ELF-1 (cell line): ENCODE results near the gene CLEC2A.
"Not testable (repeated sequence)": the region's sequence is repeated elsewhere in the genome, so short reads cannot be mapped to it uniquely, and the experiment has no call there.

Source experiments
- DNase-seq: peaks from one replicate; pipeline ENCODE4 v3.0.0-alpha.2; 2016; ENCODE audit warnings: low read depth, low spot score

CLEC2A gene

GRCh38 chr12:9932270-9932669, at the start of gene CLEC2A:
Gene CLEC2A, minus strand, starts transcription at chr12:9932370. Its CDS starts 41 bp downstream, at chr12:9932329.
- no peak for DNase-seq

GRCh38 chr12:9980126-9980525, 48.0 kb upstream of the CLEC2A start:
- no peak for DNase-seq

GRCh38 chr12:9977916-9978315, 45.7 kb upstream of the CLEC2A start:
- DNase-seq, result no peak

- not testable (repeated sequence) for DNase-seq
Measured at GRCh38 chr12:9976626-9977025, 44.5 kb upstream of the CLEC2A start.

GRCh38 chr12:9975614-9976013, 43.4 kb upstream of the CLEC2A start:
- no peak for DNase-seq

GRCh38 chr12:9974731-9975130, 42.6 kb upstream of the CLEC2A start:
- DNase-seq, result not testable (repeated sequence)

GRCh38 chr12:9973949-9974348, 41.8 kb upstream of the CLEC2A start:
- no peak for DNase-seq

GRCh38 chr12:9971181-9971580, 39.0 kb upstream of the CLEC2A start, which contains the start of gene CLEC12A:
Gene CLEC12A, plus strand, starts transcription at chr12:9971409. Its CDS starts 188 bp downstream, at chr12:9971597.
- no peak for DNase-seq

GRCh38 chr12:9969673-9970072, 37.5 kb upstream of the CLEC2A start:
- DNase-seq, result no peak

- DNase-seq, result no peak
Measured at GRCh38 chr12:9961901-9962300, 29.7 kb upstream of the CLEC2A start.

- DNase-seq, result no peak
Measured at GRCh38 chr12:9961106-9961505, 28.9 kb upstream of the CLEC2A start.

- no peak for DNase-seq
Measured at GRCh38 chr12:9960590-9960989, 28.4 kb upstream of the CLEC2A start.

GRCh38 chr12:9957834-9958233, 25.7 kb upstream of the CLEC2A start:
- no peak for DNase-seq

- not testable (repeated sequence) for DNase-seq
Measured at GRCh38 chr12:9952954-9953729, 21.0 kb upstream of the CLEC2A start.

GRCh38 chr12:9951026-9951675, 19.0 kb upstream of the CLEC2A start:
- DNase-seq, result no peak

GRCh38 chr12:9948606-9949296, 16.6 kb upstream of the CLEC2A start:
- DNase-seq, result no peak

- no peak for DNase-seq
Measured at GRCh38 chr12:9947674-9948073, 15.5 kb upstream of the CLEC2A start.

- DNase-seq, result no peak
Measured at GRCh38 chr12:9944391-9944790, 12.2 kb upstream of the CLEC2A start.

GRCh38 chr12:9943240-9943639, 11.1 kb upstream of the CLEC2A start:
- no peak for DNase-seq

GRCh38 chr12:9941838-9942237, 9.7 kb upstream of the CLEC2A start:
- DNase-seq, result no peak

GRCh38 chr12:9940375-9940774, 8.2 kb upstream of the CLEC2A start:
- no peak for DNase-seq

- no peak for DNase-seq
Measured at GRCh38 chr12:9936591-9936990, 4.4 kb upstream of the CLEC2A start.
